B cell (primary cell): ENCODE measurements around the gene KCNH6. TPM values are rescaled to one million over a fixed set of nuclear protein-coding genes. Genes with fewer than 3 reads are reported as not detected.

Experiments used
- ATAC-seq: fragments of 200-7000 bp; cut with Tn5 transposase; one replicate; pipeline ENCODE4 v1.10.0; 2021; ENCODE audit warnings: low read depth, mild to moderate bottlenecking, moderate number of reproducible peaks, moderate library complexity
- CTCF ChIA-PET: fragments of 350-600 bp; sonication (Branson Sonifier 250); formaldehyde crosslinking; loops from one replicate; lab custom pipeline; 2021; ENCODE audit warnings: antibody characterized with exemption, inconsistent platforms; lab: Charles Lee
- POLR2A ChIA-PET: fragments of 350-600 bp; sonication (Branson Sonifier 250); formaldehyde crosslinking; loops from one replicate; lab custom pipeline; 2021; ENCODE audit warnings: antibody characterized with exemption; lab: Charles Lee
- DNase-seq: peaks from one replicate; pipeline ENCODE4 v3.0.0; 2013
- H2AFZ ChIP-seq: 2 replicates; pipeline ENCODE4 v1.6.1; 2012; ENCODE audit warnings: mild to moderate bottlenecking, low read depth, low read length; ENCODE audit not compliant: insufficient read depth, poor library complexity, severe bottlenecking
- H3K27ac ChIP-seq, 2 donors: 1 replicate in 1 of 2; 2 replicates in 1 of 2; pipeline ENCODE4 v1.5.1; 2012 to 2013; ENCODE audit warnings: low read length in 2 of 2, mild to moderate bottlenecking in 2 of 2, moderate library complexity in 1 of 2
- H3K27me3 ChIP-seq, 4 experiments: fragments of 200-600 bp in 1 of 4; sonication (generic) in 1 of 4; replicated peaks in 1 of 4; 1 replicate in 2 of 4; 2 replicates in 2 of 4; pipeline versions ENCODE4 v1.6.1 to v1.7.0; 2013 to 2016; ENCODE audit warnings: low read length in 3 of 4, mild to moderate bottlenecking in 2 of 4, mixed read lengths in 1 of 4, moderate library complexity in 1 of 4; ENCODE audit not compliant: insufficient read depth in 4 of 4, control insufficient read depth in 3 of 4; ENCODE audit errors: control extremely low read depth in 1 of 4
- H3K36me3 ChIP-seq, 2 experiments: replicated peaks in 1 of 2; 1 replicate in 1 of 2; 2 replicates in 1 of 2; pipeline versions ENCODE4 v1.6.1 to v1.7.1; 2013; ENCODE audit warnings: low read length in 1 of 2; ENCODE audit not compliant: insufficient read depth in 2 of 2, control insufficient read depth in 1 of 2; ENCODE audit errors: control extremely low read depth in 1 of 2, extremely low read depth in 1 of 2
- H3K4me1 ChIP-seq, 2 donors: fragments of 200-600 bp in 1 of 2; sonication (generic) in 1 of 2; 1 replicate in 1 of 2; 2 replicates in 1 of 2; pipeline versions ENCODE4 v1.5.1 to v1.6.1; 2013 to 2017; ENCODE audit warnings: low read length in 2 of 2; ENCODE audit not compliant: control insufficient read depth in 2 of 2, insufficient read depth in 2 of 2
- H3K4me2 ChIP-seq: replicated peaks from 2 replicates; pipeline ENCODE3; 2012; ENCODE audit warnings: mild to moderate bottlenecking, low read depth, low read length; ENCODE audit not compliant: poor library complexity, severe bottlenecking
- H3K4me3 ChIP-seq, 5 experiments: fragments of 200-600 bp in 1 of 5; sonication (generic) in 1 of 5; 1 replicate in 3 of 5; 2 replicates in 2 of 5; pipeline versions ENCODE4 v1.5.1 to v1.7.0; 2011 to 2016; ENCODE audit warnings: low read length in 4 of 5, mild to moderate bottlenecking in 4 of 5, low read depth in 2 of 5, control low read depth in 1 of 5, moderate library complexity in 1 of 5; ENCODE audit not compliant: insufficient read depth in 1 of 5; ENCODE audit errors: control extremely low read depth in 1 of 5, extremely low read depth in 1 of 5
- H3K79me2 ChIP-seq: fragments of 200-600 bp; sonication (generic); one replicate; pipeline ENCODE4 v1.6.0; 2016; ENCODE audit warnings: low read length; ENCODE audit not compliant: control insufficient read depth, insufficient read depth
- H3K9ac ChIP-seq: fragments of 200-600 bp; sonication (generic); 2 replicates; pipeline ENCODE4 v1.6.1; 2017; ENCODE audit warnings: mild to moderate bottlenecking, low read length, moderate library complexity
- H3K9me3 ChIP-seq, 3 donors: one replicate each; pipeline versions ENCODE4 v1.6.1 to v1.7.1; 2013; ENCODE audit warnings: low read length in 2 of 3; ENCODE audit not compliant: control insufficient read depth in 2 of 3, insufficient read depth in 1 of 3; ENCODE audit errors: control extremely low read depth in 1 of 3
- H4K20me1 ChIP-seq: 2 replicates; pipeline ENCODE4 v1.6.0; 2012; ENCODE audit warnings: mild to moderate bottlenecking, low read length; ENCODE audit not compliant: insufficient read depth, control insufficient read depth, poor library complexity, severe bottlenecking
- H3K27ac Mint-ChIP-seq: one replicate; pipeline ENCODE4 v1.8.0; 2021; ENCODE audit warnings: mixed read lengths
- H3K27me3 Mint-ChIP-seq: one replicate; pipeline ENCODE4 v1.8.0; 2021; ENCODE audit warnings: mixed read lengths
- H3K4me1 Mint-ChIP-seq: one replicate; pipeline ENCODE4 v1.8.0; 2021; ENCODE audit warnings: mixed read lengths
- H3K4me3 Mint-ChIP-seq: one replicate; pipeline ENCODE4 v1.8.0; 2021; ENCODE audit warnings: mixed read lengths
- H3K9me3 Mint-ChIP-seq: one replicate; pipeline ENCODE4 v1.8.0; 2022; ENCODE audit warnings: mixed read lengths; ENCODE audit not compliant: insufficient read depth
- CTCF ChIP-seq: fragments of 200-600 bp; IDR thresholded peaks from one replicate; pipeline ENCODE4 v1.8.0; 2022; ENCODE audit warnings: antibody characterized with exemption, mild to moderate bottlenecking
- EZH2 ChIP-seq: IDR thresholded peaks from 2 replicates; pipeline ENCODE4 v1.6.1; 2012; ENCODE audit warnings: borderline replicate concordance, low read depth, mild to moderate bottlenecking, moderate library complexity, low read length; ENCODE audit not compliant: insufficient read depth, poor library complexity, severe bottlenecking
- WGBS: methylation state at CpG from one replicate; pipeline ENCODE4 v1.1.5; 2013; ENCODE audit warnings: missing lambda C conversion rate; ENCODE audit not compliant: insufficient coverage; 5-methylcytosine and 5-hydroxymethylcytosine counted together
- intact Hi-C: fragments of 100-400 bp; cut with micrococcal nuclease; formaldehyde crosslinking; loops from one replicate; pipeline ENCODE4 v1.10.0; 2022
- polyA plus RNA-seq: library from polyadenylated mRNA; depleted of rRNA; stranded (reverse); fragments of >200 nt; gene quantifications from 2 replicates; pipeline ENCODE4 v1.2.3, GENCODE V29; 2012
- total RNA-seq, 2 donors: library from RNA; stranded (reverse); fragments of 120-200 nt in 1 of 2; gene quantifications; 1 replicate in 1 of 2; 2 replicates in 1 of 2; pipeline versions ENCODE4 v1.2.3 to v1.2.4, GENCODE V29; 2013 to 2022

Gene KCNH6
- total and polyA plus RNA-seq, 2 donors (not counting 1 experiment from before 2014, with no cell fraction given): not detected

GRCh38 chr17:63579633-63580032 is 56.5 kb downstream of the KCNH6 start:
- intact Hi-C loops: no loop called here
- H3K4me2 ChIP-seq: no peak overlapping the region
- no peak overlapping the region for H3K4me3 Mint-ChIP-seq
- H3K4me3 ChIP-seq: no peak overlapping the region
- H3K27ac Mint-ChIP-seq: no peak overlapping the region
- ChIA-PET CTCF (interaction anchor here (0.7 kb wide), 1 partner anchor 52 kb away, joined by 4 read pairs; no protein-coding TSS in a partner anchor), POLR2A (interaction anchor here (0.6 kb wide), 1 partner anchor 129 kb away, joined by 3 read pairs; no protein-coding TSS in a partner anchor)
- H2AFZ ChIP-seq: no peak overlapping the region
- TF ChIP-seq EZH2: no peak
- TF ChIP-seq CTCF: no peak
- H3K9me3 Mint-ChIP-seq: no peaks in the 10 kb centered on the region
- no peaks in the 10 kb centered on the region for H3K27me3 ChIP-seq
- no peak overlapping the region for H3K27ac ChIP-seq
- H3K4me1 Mint-ChIP-seq: peaks cover 2% of the 10 kb centered on the region
- H3K4me1 ChIP-seq: no peaks in the 10 kb centered on the region
- H4K20me1 ChIP-seq: peaks cover 55% of the 10 kb centered on the region
- no peak overlapping the region for H3K9ac ChIP-seq
- H3K9me3 ChIP-seq: no peaks in the 10 kb centered on the region
- ATAC-seq (no peak), DNase-seq (no peak)
- peaks cover 37% of the 10 kb centered on the region for H3K79me2 ChIP-seq
- H3K36me3 ChIP-seq: peaks cover 5 to 61% of the 10 kb centered on the region in 2 experiments
- WGBS: 91% methylated on average over 7 of the region's 11 CpGs
- H3K27me3 Mint-ChIP-seq: no peaks in the 10 kb centered on the region

DNA sequence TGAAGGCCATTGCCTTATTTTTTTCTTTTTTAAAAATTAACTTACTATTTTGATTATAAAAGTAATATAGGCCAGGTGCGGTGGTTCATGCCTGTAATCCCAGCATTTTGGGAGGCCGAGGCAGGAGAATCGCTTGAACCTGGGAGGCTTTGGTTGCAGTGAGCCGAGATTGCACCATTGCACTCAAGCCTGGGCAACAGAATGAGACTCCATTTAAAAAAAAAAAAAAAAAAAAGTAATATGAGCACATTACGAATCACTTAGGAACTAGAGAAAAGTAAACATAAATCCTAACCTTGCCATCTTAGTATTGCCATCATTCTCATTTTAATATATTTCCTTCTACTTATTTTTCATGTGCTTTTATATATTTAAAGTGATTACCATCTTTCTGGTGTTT is 64.6 kb downstream of the KCNH6 start:
- CTCF ChIA-PET: interaction anchor here (0.7 kb wide), 1 partner anchor 339 kb away, joined by 3 read pairs; no protein-coding TSS in a partner anchor
- H3K79me2 ChIP-seq: peaks cover 8% of the 10 kb centered on the region
- no peaks in the 10 kb centered on the region for H3K9me3 ChIP-seq
- Mint-ChIP-seq H3K9me3 (no peaks in the 10 kb centered on the region), H3K4me3 (no peak overlapping the region), H3K4me1 (no peaks in the 10 kb centered on the region), H3K27ac (no peak overlapping the region), H3K27me3 (no peaks in the 10 kb centered on the region)
- peaks cover 5 to 79% of the 10 kb centered on the region in 2 experiments for H3K36me3 ChIP-seq
- no peaks in the 10 kb centered on the region for H3K4me1 ChIP-seq
- DNase-seq (no peak), ATAC-seq (no peak)
- H2AFZ ChIP-seq: no peak overlapping the region
- TF ChIP-seq EZH2 (no peak), CTCF (no peak)
- WGBS: 100% methylated on average over 2 of the region's 5 CpGs
- no peak overlapping the region for H3K4me2 ChIP-seq
- no peak overlapping the region for H3K4me3 ChIP-seq
- H3K27me3 ChIP-seq: no peaks in the 10 kb centered on the region
- intact Hi-C loops: no loop called here
- no peaks in the 10 kb centered on the region for H4K20me1 ChIP-seq
- no peak overlapping the region for H3K27ac ChIP-seq
- POLR2A ChIA-PET: no interaction called here
- no peak overlapping the region for H3K9ac ChIP-seq
